ENCODE measurements around the gene ZNF385D.

DNA sequence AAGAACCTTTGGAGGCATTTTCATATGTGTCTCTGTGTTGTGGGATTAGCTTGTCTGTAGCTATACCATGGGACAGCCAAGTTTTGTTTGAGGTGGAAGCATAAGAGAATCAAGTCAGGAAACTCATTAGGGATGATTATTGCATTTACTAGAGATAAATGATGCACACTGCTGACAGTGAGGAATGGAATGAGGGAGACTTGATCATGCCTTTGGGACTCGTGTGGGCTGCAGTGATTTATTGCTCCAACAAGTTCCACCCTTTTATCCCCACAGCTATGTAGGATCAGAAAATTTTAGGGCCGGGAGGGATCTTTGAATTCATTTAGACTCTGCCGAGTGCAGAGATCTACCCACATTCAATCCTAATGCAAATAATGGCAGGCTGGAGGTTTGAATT lies 16.3 kb downstream of the ZNF385D start:
- TF ChIP-seq, protein P1, sequence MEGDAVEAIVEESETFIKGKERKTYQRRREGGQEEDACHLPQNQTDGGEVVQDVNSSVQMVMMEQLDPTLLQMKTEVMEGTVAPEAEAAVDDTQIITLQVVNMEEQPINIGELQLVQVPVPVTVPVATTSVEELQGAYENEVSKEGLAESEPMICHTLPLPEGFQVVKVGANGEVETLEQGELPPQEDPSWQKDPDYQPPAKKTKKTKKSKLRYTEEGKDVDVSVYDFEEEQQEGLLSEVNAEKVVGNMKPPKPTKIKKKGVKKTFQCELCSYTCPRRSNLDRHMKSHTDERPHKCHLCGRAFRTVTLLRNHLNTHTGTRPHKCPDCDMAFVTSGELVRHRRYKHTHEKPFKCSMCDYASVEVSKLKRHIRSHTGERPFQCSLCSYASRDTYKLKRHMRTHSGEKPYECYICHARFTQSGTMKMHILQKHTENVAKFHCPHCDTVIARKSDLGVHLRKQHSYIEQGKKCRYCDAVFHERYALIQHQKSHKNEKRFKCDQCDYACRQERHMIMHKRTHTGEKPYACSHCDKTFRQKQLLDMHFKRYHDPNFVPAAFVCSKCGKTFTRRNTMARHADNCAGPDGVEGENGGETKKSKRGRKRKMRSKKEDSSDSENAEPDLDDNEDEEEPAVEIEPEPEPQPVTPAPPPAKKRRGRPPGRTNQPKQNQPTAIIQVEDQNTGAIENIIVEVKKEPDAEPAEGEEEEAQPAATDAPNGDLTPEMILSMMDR (IDR thresholded peaks at IDR 0.05; ENCODE audit: borderline replicate concordance, extremely low read depth, low read length, poor library complexity, severe bottlenecking): no peak
- no peak for TF ChIP-seq EZH2 (IDR thresholded peaks at IDR 0.05; ENCODE audit: borderline replicate concordance, low read depth, low read length, severe bottlenecking)
